H1 (cell line): ENCODE results near the gene UBE2I. TPM values are rescaled to one million over a fixed set of nuclear protein-coding genes. Genes with fewer than 3 reads are reported as not detected.
A peak's percentile ranks its signal among the peaks of the same experiment; 100 is the strongest.

Experiments
- CTCF ChIA-PET: fragments of 300-600 bp; sonication (Branson Sonifier 250); formaldehyde crosslinking; loops from one replicate; lab custom pipeline; 2021; ENCODE audit not compliant: partially characterized antibody; lab: Charles Lee
- POLR2A ChIA-PET: fragments of 300-600 bp; sonication (Branson Sonifier 250); formaldehyde crosslinking; loops from one replicate; lab custom pipeline; 2021; ENCODE audit warnings: inconsistent platforms; ENCODE audit not compliant: partially characterized antibody; lab: Charles Lee
- DNase-seq, 2 experiments: peaks; one replicate each; pipeline versions ENCODE4 v3.0.0 to v3.0.0-alpha.2; 2010 to 2022; ENCODE audit warnings: low spot score in 2 of 2, low read depth in 1 of 2, mixed read lengths in 1 of 2
- FAIRE-seq: peaks from 2 replicates; lab custom pipeline; 2011; peaks lifted over from hg19 to GRCh38; lab: Jason Lieb, UNC
- H2AFZ ChIP-seq: 2 replicates; pipeline ENCODE4 v1.8.1; 2012; ENCODE audit warnings: low read length, inconsistent platforms
- H2AK5ac ChIP-seq: 2 replicates; pipeline ENCODE4 v1.6.1; 2013; ENCODE audit warnings: low read depth, low read length
- H2BK120ac ChIP-seq: replicated peaks from 2 replicates; pipeline ENCODE3; 2013; ENCODE audit warnings: low read depth, low read length, inconsistent platforms
- H2BK12ac ChIP-seq: 2 replicates; pipeline ENCODE4 v1.6.1; 2013; ENCODE audit warnings: low read depth, low read length
- H2BK15ac ChIP-seq: 2 replicates; pipeline ENCODE4 v1.6.1; 2013; ENCODE audit warnings: low read length
- H2BK20ac ChIP-seq: 2 replicates; pipeline ENCODE4 v1.6.1; 2013; ENCODE audit warnings: low read length
- H2BK5ac ChIP-seq: 2 replicates; pipeline ENCODE4 v1.6.1; 2013; ENCODE audit warnings: low read depth, low read length
- H3K14ac ChIP-seq: 2 replicates; pipeline ENCODE4 v1.6.1; 2013; ENCODE audit warnings: inconsistent platforms; ENCODE audit not compliant: insufficient read length
- H3K18ac ChIP-seq: 2 replicates; pipeline ENCODE4 v1.6.1; 2013; ENCODE audit warnings: low read length; ENCODE audit errors: extremely low read depth
- H3K23ac ChIP-seq: 2 replicates; pipeline ENCODE4 v1.6.1; 2013; ENCODE audit warnings: inconsistent platforms; ENCODE audit not compliant: insufficient read length
- H3K23me2 ChIP-seq: 2 replicates; pipeline ENCODE4 v1.6.1; 2013; ENCODE audit warnings: low read depth, low read length
- H3K27ac ChIP-seq: 2 replicates; pipeline ENCODE4 v1.6.1; 2011; ENCODE audit warnings: low read depth, low read length, inconsistent platforms
- H3K27me3 ChIP-seq, 4 experiments: replicated peaks in 1 of 4; 1 replicate in 1 of 4; 2 replicates in 3 of 4; pipeline versions ENCODE4 v1.6.1 to v1.8.1; 2011 to 2013; ENCODE audit warnings: low read length in 3 of 4, mild to moderate bottlenecking in 3 of 4, inconsistent platforms in 2 of 4, mixed read lengths in 2 of 4, moderate library complexity in 1 of 4; ENCODE audit not compliant: control insufficient read depth in 3 of 4, insufficient read depth in 3 of 4; ENCODE audit errors: extremely low read depth in 1 of 4
- H3K36me3 ChIP-seq, 4 experiments: 2 replicates each; pipeline versions ENCODE4 v1.6.1 to v1.8.1; 2011 to 2013; ENCODE audit warnings: mild to moderate bottlenecking in 4 of 4, low read length in 3 of 4, moderate library complexity in 2 of 4, control low read depth in 1 of 4, inconsistent platforms in 1 of 4; ENCODE audit not compliant: insufficient read depth in 4 of 4, control insufficient read depth in 2 of 4
- H3K4ac ChIP-seq: replicated peaks from 2 replicates; pipeline ENCODE3; 2013; ENCODE audit warnings: low read length, low read depth, mixed read lengths, inconsistent platforms; ENCODE audit not compliant: insufficient read length
- H3K4me1 ChIP-seq, 4 experiments: replicated peaks in 1 of 4; 1 replicate in 1 of 4; 2 replicates in 3 of 4; pipeline versions ENCODE4 v1.6.1 to v1.8.1; 2011 to 2013; ENCODE audit warnings: low read length in 3 of 4, inconsistent platforms in 2 of 4, mixed read lengths in 1 of 4; ENCODE audit not compliant: insufficient read depth in 4 of 4, control insufficient read depth in 3 of 4
- H3K4me2 ChIP-seq, 2 experiments: 2 replicates each; pipeline versions ENCODE4 v1.6.1 to v1.8.1; 2011 to 2013; ENCODE audit warnings: low read depth in 2 of 2, low read length in 2 of 2, control low read depth in 1 of 2, inconsistent platforms in 1 of 2, mild to moderate bottlenecking in 1 of 2; ENCODE audit not compliant: insufficient read depth in 1 of 2
- H3K4me3 ChIP-seq, 4 experiments: fragments of 200-600, 300-600 bp in 1 of 4; sonication (generic), shearing (Covaris generic), sonication (Bioruptor Twin) in 1 of 4; 2 replicates each; pipeline versions ENCODE4 v1.5.1 to v1.8.1; 2011 to 2016; ENCODE audit warnings: low read length in 4 of 4, low read depth in 3 of 4, control low read depth in 2 of 4, inconsistent platforms in 2 of 4, mild to moderate bottlenecking in 2 of 4, mixed read lengths in 1 of 4, moderate library complexity in 1 of 4; ENCODE audit not compliant: insufficient read depth in 2 of 4; ENCODE audit errors: extremely low read depth in 1 of 4
- H3K56ac ChIP-seq: replicated peaks from 2 replicates; pipeline ENCODE3; 2013; ENCODE audit warnings: low read depth, mild to moderate bottlenecking, mixed read lengths, low read length, inconsistent platforms; ENCODE audit not compliant: insufficient read length
- H3K79me1 ChIP-seq: 2 replicates; pipeline ENCODE4 v1.6.1; 2013; ENCODE audit warnings: low read depth, low read length, control low read depth
- H3K79me2 ChIP-seq, 2 experiments: 2 replicates each; pipeline versions ENCODE4 v1.6.1 to v1.8.1; 2012 to 2013; ENCODE audit warnings: low read length in 2 of 2, mild to moderate bottlenecking in 2 of 2, inconsistent platforms in 1 of 2; ENCODE audit not compliant: insufficient read depth in 2 of 2, control insufficient read depth in 1 of 2
- H3K9ac ChIP-seq, 4 experiments: replicated peaks in 1 of 4; 1 replicate in 1 of 4; 2 replicates in 3 of 4; pipeline versions ENCODE4 v1.6.1 to v1.8.1; 2011 to 2013; ENCODE audit warnings: low read depth in 3 of 4, low read length in 3 of 4, control low read depth in 2 of 4, mild to moderate bottlenecking in 2 of 4, moderate library complexity in 2 of 4, inconsistent platforms in 1 of 4; ENCODE audit errors: extremely low read depth in 1 of 4
- H3K9me3 ChIP-seq, 2 experiments: 2 replicates each; pipeline versions ENCODE4 v1.6.1 to v1.8.1; 2012 to 2013; ENCODE audit warnings: mild to moderate bottlenecking in 2 of 2, moderate library complexity in 2 of 2, control low read depth in 1 of 2, inconsistent platforms in 1 of 2, low read depth in 1 of 2, low read length in 1 of 2, mixed read lengths in 1 of 2; ENCODE audit not compliant: insufficient read depth in 2 of 2
- H4K20me1 ChIP-seq, 2 experiments: replicated peaks in 1 of 2; 2 replicates each; pipeline versions ENCODE3 to v1.8.1; 2011 to 2013; ENCODE audit warnings: inconsistent platforms in 2 of 2, low read length in 2 of 2, mild to moderate bottlenecking in 1 of 2; ENCODE audit not compliant: insufficient read depth in 2 of 2, control insufficient read depth in 1 of 2
- H4K5ac ChIP-seq: 2 replicates; pipeline ENCODE4 v1.6.1; 2013; ENCODE audit warnings: low read length, low read depth, mixed read lengths, inconsistent platforms; ENCODE audit not compliant: insufficient read length
- H4K8ac ChIP-seq: 2 replicates; pipeline ENCODE4 v1.8.0; 2013; ENCODE audit warnings: mild to moderate bottlenecking, moderate library complexity, low read length, inconsistent platforms; ENCODE audit not compliant: insufficient read depth; ENCODE audit errors: extremely low read depth
- H4K91ac ChIP-seq: replicated peaks from 2 replicates; pipeline ENCODE3; 2013; ENCODE audit warnings: low read length, mixed read lengths, inconsistent platforms; ENCODE audit not compliant: insufficient read length
- E2F6 ChIP-seq: IDR thresholded peaks from 2 replicates; pipeline ENCODE4 v1.6.1; 2012; ENCODE audit warnings: inconsistent platforms
- MAX ChIP-seq: IDR thresholded peaks from 2 replicates; pipeline ENCODE4 v1.6.1; 2012; ENCODE audit warnings: inconsistent platforms
- SIX5 ChIP-seq: IDR thresholded peaks from 2 replicates; pipeline ENCODE4 v1.6.1; 2011; ENCODE audit warnings: mild to moderate bottlenecking, low read depth, low read length
- SUZ12 ChIP-seq: fragments of 200-600 bp; sonication (generic); IDR thresholded peaks from 2 replicates; pipeline ENCODE4 v1.6.1; 2012; ENCODE audit warnings: mild to moderate bottlenecking, inconsistent platforms, low read length, moderate library complexity, mixed read lengths
- TAF7 ChIP-seq: optimal IDR thresholded peaks from 2 replicates; pipeline ENCODE3; 2011; ENCODE audit warnings: low read depth, mild to moderate bottlenecking, inconsistent platforms, low read length, moderate library complexity, borderline replicate concordance
- TBP ChIP-seq: IDR thresholded peaks from 2 replicates; pipeline ENCODE4 v1.6.1; 2011; ENCODE audit warnings: low read depth, low read length, improper control_type of control experiment
- TCF12 ChIP-seq: IDR thresholded peaks from 2 replicates; pipeline ENCODE4 v1.6.1; 2011; ENCODE audit warnings: low read depth, mild to moderate bottlenecking, low read length
- TEAD4 ChIP-seq: IDR thresholded peaks from 2 replicates; pipeline ENCODE4 v1.6.1; 2012; ENCODE audit warnings: low read depth, low read length, inconsistent platforms, mixed read lengths
- WGBS, 2 experiments: shearing (Covaris generic) in 1 of 2; methylation state at CpG; one replicate each; pipeline versions ENCODE4 v1.1.6 to v1.1.7; 2013 to 2015; ENCODE audit warnings: low lambda C conversion rate in 2 of 2, mixed read lengths in 2 of 2, inconsistent platforms in 1 of 2, low coverage in 1 of 2, missing lambda C conversion rate in 1 of 2; ENCODE audit not compliant: insufficient replicate concordance in 2 of 2, insufficient coverage in 1 of 2, insufficient read length in 1 of 2; ENCODE audit errors: extremely low coverage in 1 of 2, missing lambda C conversion rate in 1 of 2; 5-methylcytosine and 5-hydroxymethylcytosine counted together
- polyA plus RNA-seq, 7 experiments: library from polyadenylated mRNA; depleted of rRNA in 3 of 7; stranded (reverse) in 5 of 7; unstranded in 2 of 7; fragments of >200 nt in 5 of 7; fragments of 200-250 nt in 2 of 7; gene quantifications; 1 replicate in 5 of 7; 2 replicates in 1 of 7; 4 replicates in 1 of 7; pipeline versions ENCODE4 v1.2.1 to v1.2.3, GENCODE V29; 2011 to 2013; ENCODE audit warnings: missing spikeins in 2 of 7, mixed read lengths in 2 of 7
- total RNA-seq: library from RNA; stranded (reverse); fragmentation: NEBNext Ultra II Directional; extraction: Animal tissue kit (Norgen Biotek cat#: 25700); gene quantifications from 2 replicates; pipeline ENCODE4 v1.2.1, GENCODE V29; 2021

UBE2I gene
- total and polyA plus RNA-seq, 2 of the 8 experiments (the other 6 are each of a cell fraction or from before 2014, with no cell fraction given): 148 to 268 TPM

- H3K79me2 ChIP-seq: no peaks in the 10 kb centered on the region
- H3K27ac ChIP-seq: no peak overlapping the region
- no peaks in the 10 kb centered on the region for H3K23me2 ChIP-seq
- H2BK15ac ChIP-seq: no peak overlapping the region
- no peak overlapping the region for H3K23ac ChIP-seq
- H2BK120ac ChIP-seq: no peak overlapping the region
- no peak overlapping the region for H3K56ac ChIP-seq
- no peak overlapping the region for H2BK12ac ChIP-seq
- H3K9ac ChIP-seq: no peak overlapping the region; a peak in 1 of 7 replicates
- peaks cover 0 to 14% (median 10%) of the 10 kb centered on the region in 4 experiments; a peak in 6 of 7 replicates for H3K4me1 ChIP-seq
- FAIRE-seq (no peak), DNase-seq (no peak)
- H4K8ac ChIP-seq: no peak overlapping the region; the same call in 1 of the 2 replicates
- no peak overlapping the region for H3K4me3 ChIP-seq
- H4K5ac ChIP-seq: no peak overlapping the region
- 0 out of 4 replicates have a peak overlapping the region, but pooled peaks of 1 of the 2 experiments have one; percentile 21 for H3K4me2 ChIP-seq
- H2BK20ac ChIP-seq: no peak overlapping the region
- no peaks in the 10 kb centered on the region for H4K20me1 ChIP-seq
- no peaks in the 10 kb centered on the region for H3K79me1 ChIP-seq
- H2BK5ac ChIP-seq: no peak overlapping the region
- H3K9me3 ChIP-seq: no peaks in the 10 kb centered on the region
- ChIA-PET POLR2A (interaction anchor here (0.8 to 1.5 kb wide), 4 partner anchors 11 to 477 kb away, joined by 3 to 4 read pairs (median 3); partner anchors contain the start of gene UBE2I), CTCF (interaction anchor here (0.5 to 2.0 kb wide), 5 partner anchors 8 to 978 kb away, joined by 3 to 6 read pairs (median 4); no protein-coding TSS in a partner anchor)
- H3K14ac ChIP-seq: no peak overlapping the region
- no peak overlapping the region for H3K18ac ChIP-seq
- no peaks in the 10 kb centered on the region for H3K36me3 ChIP-seq
- H2AFZ ChIP-seq: no peak overlapping the region
- no peak overlapping the region for H4K91ac ChIP-seq
- H3K4ac ChIP-seq: no peak overlapping the region
- no peak overlapping the region for H2AK5ac ChIP-seq
- H3K27me3 ChIP-seq: 0 out of 7 replicates have a peak, but pooled peaks cover 0 to 2% (median 0%) of the 10 kb centered on the region in 4 experiments
- no peak for TF ChIP-seq TEAD4
- no peak for TF ChIP-seq SIX5
- TF ChIP-seq E2F6: no peak
- TF ChIP-seq TCF12: no peak
- 0 out of 2 replicates have a peak, but pooled peaks have one; percentile 3 for TF ChIP-seq MAX
- TF ChIP-seq TBP: no peak
- TF ChIP-seq TAF7: no peak
- TF ChIP-seq SUZ12: no peak
- 57% methylated on average over 18 of the region's 18 CpGs; no CpG with 5 or more reads in 1 of the 2 experiments for WGBS, 2 experiments
Measured at GRCh38 chr16:1278477-1278876, 31.0 kb upstream of the UBE2I start.
